Measurements from ENCODE around the gene AK1.

DNA sequence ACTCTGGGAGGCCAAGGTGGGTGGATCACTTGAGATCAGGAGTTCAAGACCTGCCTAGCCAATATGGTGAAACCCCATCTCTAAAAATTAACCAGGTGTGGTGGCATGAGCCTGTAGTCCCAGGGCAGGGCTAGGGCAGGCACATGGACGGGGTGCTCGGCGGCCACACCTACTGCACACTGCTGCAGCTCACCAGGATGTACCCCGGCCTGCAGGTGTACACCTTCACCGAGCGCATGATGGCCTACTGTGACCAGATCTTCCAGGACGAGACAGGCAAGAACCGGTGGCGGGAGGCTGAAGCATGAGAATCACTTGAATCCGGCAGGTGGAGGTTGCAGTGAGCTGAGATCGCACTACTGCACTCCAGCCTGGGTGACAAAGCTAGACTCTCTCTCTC, 36.2 kb upstream of the AK1 start:
- TF ChIP-seq, protein P1, sequence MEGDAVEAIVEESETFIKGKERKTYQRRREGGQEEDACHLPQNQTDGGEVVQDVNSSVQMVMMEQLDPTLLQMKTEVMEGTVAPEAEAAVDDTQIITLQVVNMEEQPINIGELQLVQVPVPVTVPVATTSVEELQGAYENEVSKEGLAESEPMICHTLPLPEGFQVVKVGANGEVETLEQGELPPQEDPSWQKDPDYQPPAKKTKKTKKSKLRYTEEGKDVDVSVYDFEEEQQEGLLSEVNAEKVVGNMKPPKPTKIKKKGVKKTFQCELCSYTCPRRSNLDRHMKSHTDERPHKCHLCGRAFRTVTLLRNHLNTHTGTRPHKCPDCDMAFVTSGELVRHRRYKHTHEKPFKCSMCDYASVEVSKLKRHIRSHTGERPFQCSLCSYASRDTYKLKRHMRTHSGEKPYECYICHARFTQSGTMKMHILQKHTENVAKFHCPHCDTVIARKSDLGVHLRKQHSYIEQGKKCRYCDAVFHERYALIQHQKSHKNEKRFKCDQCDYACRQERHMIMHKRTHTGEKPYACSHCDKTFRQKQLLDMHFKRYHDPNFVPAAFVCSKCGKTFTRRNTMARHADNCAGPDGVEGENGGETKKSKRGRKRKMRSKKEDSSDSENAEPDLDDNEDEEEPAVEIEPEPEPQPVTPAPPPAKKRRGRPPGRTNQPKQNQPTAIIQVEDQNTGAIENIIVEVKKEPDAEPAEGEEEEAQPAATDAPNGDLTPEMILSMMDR (IDR thresholded peaks at IDR 0.05; ENCODE audit: low read depth, low read length) = no peak
- TF ChIP-seq, protein P2, sequence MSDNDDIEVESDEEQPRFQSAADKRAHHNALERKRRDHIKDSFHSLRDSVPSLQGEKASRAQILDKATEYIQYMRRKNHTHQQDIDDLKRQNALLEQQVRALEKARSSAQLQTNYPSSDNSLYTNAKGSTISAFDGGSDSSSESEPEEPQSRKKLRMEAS (IDR thresholded peaks at IDR 0.05; ENCODE audit: low read depth, low read length) = no peak
- TF ChIP-seq POLR2A (IDR thresholded peaks at IDR 0.05; ENCODE audit: extremely low read depth, insufficient read length) = no peak
